ENCODE measurements around the gene INSM2.

DNA sequence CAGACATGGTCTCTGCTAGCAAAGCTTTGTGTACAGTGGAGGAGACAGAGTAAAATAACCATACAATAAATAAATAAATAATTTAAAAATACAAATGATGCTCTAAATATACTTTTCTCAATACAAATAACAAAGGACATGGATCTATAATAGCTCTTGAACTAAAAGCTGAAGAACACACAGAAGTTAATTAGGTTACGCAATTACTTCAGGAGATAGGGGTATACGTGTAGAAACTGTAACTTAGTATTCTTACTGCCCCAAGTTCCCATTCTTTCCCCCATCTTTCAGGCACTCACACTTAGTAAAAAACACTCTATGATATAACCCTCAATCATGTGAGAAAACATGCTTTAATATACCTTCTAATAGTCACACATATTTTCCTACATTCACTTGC is 44.2 kb downstream of the INSM2 start:
- TF ChIP-seq EZH2 (IDR thresholded peaks at IDR 0.05), result no peak
- no peak for TF ChIP-seq POLR2AphosphoS5 (IDR thresholded peaks at IDR 0.05; ENCODE audit: borderline replicate concordance, low read depth, low read length)
